HEK293 (cell line): Measurements from ENCODE around the gene PTPRK.

ENCODE experiments used
- CTCF ChIA-PET: fragments of 350-600 bp; formaldehyde crosslinking; extraction: SDS; loops from one replicate; lab custom pipeline; 2021; ENCODE audit warnings: antibody characterized with exemption; lab: Yijun Ruan, JAX
- POLR2A ChIA-PET: fragments of 300-600 bp; formaldehyde crosslinking; extraction: SDS; loops from one replicate; lab custom pipeline; 2020; ENCODE audit warnings: antibody characterized with exemption, inconsistent platforms; lab: Yijun Ruan, JAX
- H3K27ac ChIP-seq: fragments of 200-500 bp; sonication (Bioruptor generic); 2 replicates; pipeline ENCODE4 v1.5.1; 2014; ENCODE audit warnings: low read depth, low read length, control low read depth, inconsistent platforms; ENCODE audit errors: extremely low read depth
- H3K36me3 ChIP-seq, 2 experiments: fragments of 200-500 bp in 1 of 2; sonication (Bioruptor generic) in 1 of 2; 1 replicate in 1 of 2; 2 replicates in 1 of 2; pipeline ENCODE4 v1.5.1; 2014 to 2017; ENCODE audit warnings: inconsistent platforms in 2 of 2, low read length in 2 of 2; ENCODE audit not compliant: control insufficient read depth in 2 of 2, insufficient read depth in 1 of 2
- H3K4me1 ChIP-seq: fragments of 200-500 bp; sonication (Bioruptor generic); 2 replicates; pipeline ENCODE4 v1.5.1; 2014; ENCODE audit warnings: mild to moderate bottlenecking, low read length, inconsistent platforms; ENCODE audit not compliant: control insufficient read depth, insufficient read depth
- H3K4me3 ChIP-seq: 2 replicates; pipeline ENCODE4 v1.5.1; 2011; ENCODE audit warnings: low read depth, mild to moderate bottlenecking, control low read depth, low read length, moderate library complexity
- H3K9me3 ChIP-seq: fragments of 200-500 bp; sonication (Bioruptor generic); 2 replicates; pipeline ENCODE4 v1.5.1; 2014; ENCODE audit warnings: low read depth, low read length, inconsistent platforms; ENCODE audit not compliant: control insufficient read depth, insufficient read depth
- FEZF1 ChIP-seq: fragments of 450-650 bp; formaldehyde crosslinking; IDR thresholded peaks from 2 replicates; pipeline ENCODE4 v1.5.1; 2016; ENCODE audit warnings: missing biosample characterization, missing genetic modification characterization
- HOXA7 ChIP-seq: sonication (generic); formaldehyde crosslinking; IDR thresholded peaks from 2 replicates; pipeline ENCODE4 v1.8.1; 2022; ENCODE audit warnings: missing genetic modification reagents, borderline replicate concordance
- KLF10 ChIP-seq: fragments of 450-650 bp; IDR thresholded peaks from 2 replicates; pipeline ENCODE4 v1.5.1; 2018; ENCODE audit warnings: missing biosample characterization, mild to moderate bottlenecking, missing genetic modification characterization
- KLF9 ChIP-seq: fragments of 450-650 bp; formaldehyde crosslinking; IDR thresholded peaks from 2 replicates; pipeline ENCODE4 v1.5.1; 2016; ENCODE audit warnings: missing biosample characterization, missing genetic modification characterization, low read depth
- OVOL3 ChIP-seq: fragments of 450-650 bp; formaldehyde crosslinking; IDR thresholded peaks from 2 replicates; pipeline ENCODE4 v1.5.1; 2016; ENCODE audit warnings: missing biosample characterization, missing genetic modification characterization
- SP3 ChIP-seq: fragments of 450-650 bp; formaldehyde crosslinking; IDR thresholded peaks from 2 replicates; pipeline ENCODE4 v1.5.1; 2016; ENCODE audit warnings: missing biosample characterization, missing genetic modification characterization
- YY1 ChIP-seq: fragments of 450-650 bp; formaldehyde crosslinking; IDR thresholded peaks from 2 replicates; pipeline ENCODE4 v1.5.1; 2018; ENCODE audit warnings: missing biosample characterization, missing genetic modification characterization
- ZBTB17 ChIP-seq: fragments of 450-650 bp; formaldehyde crosslinking; IDR thresholded peaks from 2 replicates; pipeline ENCODE4 v1.5.1; 2016; ENCODE audit warnings: missing biosample characterization, missing genetic modification characterization
- ZBTB8A ChIP-seq: fragments of 450-650 bp; formaldehyde crosslinking; IDR thresholded peaks from 2 replicates; pipeline ENCODE4 v1.5.1; 2016; ENCODE audit warnings: missing biosample characterization, missing genetic modification characterization
- ZFP41 ChIP-seq: fragments of 450-650 bp; formaldehyde crosslinking; IDR thresholded peaks from 2 replicates; pipeline ENCODE4 v1.5.1; 2016; ENCODE audit warnings: missing biosample characterization, missing genetic modification characterization, borderline replicate concordance
- ZIC2 ChIP-seq: fragments of 450-650 bp; formaldehyde crosslinking; IDR thresholded peaks from 2 replicates; pipeline ENCODE4 v1.5.1; 2016; ENCODE audit warnings: missing biosample characterization, missing genetic modification characterization
- ZNF121 ChIP-seq: fragments of 450-650 bp; formaldehyde crosslinking; IDR thresholded peaks from 2 replicates; pipeline ENCODE4 v1.5.1; 2016; ENCODE audit warnings: missing biosample characterization, missing genetic modification characterization
- ZNF155 ChIP-seq: fragments of 450-650 bp; formaldehyde crosslinking; IDR thresholded peaks from 2 replicates; pipeline ENCODE4 v1.5.1; 2016; ENCODE audit warnings: missing biosample characterization, missing genetic modification characterization
- ZNF184 ChIP-seq: fragments of 450-650 bp; IDR thresholded peaks from 2 replicates; pipeline ENCODE4 v1.5.1; 2018; ENCODE audit warnings: missing biosample characterization, mild to moderate bottlenecking, missing genetic modification characterization
- ZNF211 ChIP-seq: fragments of 450-650 bp; formaldehyde crosslinking; IDR thresholded peaks from 2 replicates; pipeline ENCODE4 v1.5.1; 2016; ENCODE audit warnings: low read depth, missing biosample characterization, missing genetic modification characterization
- ZNF214 ChIP-seq: fragments of 450-650 bp; formaldehyde crosslinking; IDR thresholded peaks from 2 replicates; pipeline ENCODE4 v1.5.1; 2017; ENCODE audit warnings: missing biosample characterization, mild to moderate bottlenecking, missing genetic modification characterization, borderline replicate concordance
- ZNF366 ChIP-seq: fragments of 450-650 bp; formaldehyde crosslinking; conservative IDR thresholded peaks from 2 replicates; pipeline ENCODE4 v1.5.1; 2016; ENCODE audit warnings: missing biosample characterization, missing genetic modification characterization
- ZNF391 ChIP-seq: fragments of 450-650 bp; formaldehyde crosslinking; IDR thresholded peaks from 2 replicates; pipeline ENCODE4 v1.5.1; 2016; ENCODE audit warnings: low read depth, missing biosample characterization, missing genetic modification characterization, borderline replicate concordance
- ZNF529 ChIP-seq: fragments of 450-650 bp; formaldehyde crosslinking; IDR thresholded peaks from 2 replicates; pipeline ENCODE4 v1.5.1; 2017; ENCODE audit warnings: missing genetic modification characterization, missing biosample characterization; ENCODE audit not compliant: insufficient replicate concordance
- ZNF548 ChIP-seq: fragments of 450-650 bp; formaldehyde crosslinking; IDR thresholded peaks from 2 replicates; pipeline ENCODE4 v1.5.1; 2016; ENCODE audit warnings: missing biosample characterization, missing genetic modification characterization
- ZNF621 ChIP-seq: fragments of 450-650 bp; formaldehyde crosslinking; IDR thresholded peaks from 2 replicates; pipeline ENCODE4 v1.5.1; 2017; ENCODE audit warnings: missing biosample characterization, missing genetic modification characterization
- ZNF626 ChIP-seq: fragments of 450-650 bp; sonication (Bioruptor Pico); formaldehyde crosslinking; IDR thresholded peaks from 2 replicates; pipeline ENCODE4 v1.5.1; 2018; ENCODE audit warnings: missing biosample characterization, missing genetic modification characterization, inconsistent platforms
- ZNF629 ChIP-seq: fragments of 450-650 bp; formaldehyde crosslinking; IDR thresholded peaks from 2 replicates; pipeline ENCODE4 v1.5.1; 2017; ENCODE audit warnings: missing biosample characterization, missing genetic modification characterization
- ZNF701 ChIP-seq: fragments of 450-650 bp; formaldehyde crosslinking; IDR thresholded peaks from 2 replicates; pipeline ENCODE4 v1.5.1; 2016; ENCODE audit warnings: missing biosample characterization, missing genetic modification characterization
- TF ChIP-seq, protein P1 (sequence below): fragments of 450-650 bp; formaldehyde crosslinking; IDR thresholded peaks from 2 replicates; pipeline ENCODE4 v1.5.1; 2016; ENCODE audit warnings: missing biosample characterization, missing genetic modification characterization
- TF ChIP-seq, protein P2 (sequence below): IDR thresholded peaks from 2 replicates; pipeline ENCODE4 v1.6.1; 2011; ENCODE audit warnings: mild to moderate bottlenecking, low read depth, low read length, borderline replicate concordance

Gene PTPRK

DNA sequence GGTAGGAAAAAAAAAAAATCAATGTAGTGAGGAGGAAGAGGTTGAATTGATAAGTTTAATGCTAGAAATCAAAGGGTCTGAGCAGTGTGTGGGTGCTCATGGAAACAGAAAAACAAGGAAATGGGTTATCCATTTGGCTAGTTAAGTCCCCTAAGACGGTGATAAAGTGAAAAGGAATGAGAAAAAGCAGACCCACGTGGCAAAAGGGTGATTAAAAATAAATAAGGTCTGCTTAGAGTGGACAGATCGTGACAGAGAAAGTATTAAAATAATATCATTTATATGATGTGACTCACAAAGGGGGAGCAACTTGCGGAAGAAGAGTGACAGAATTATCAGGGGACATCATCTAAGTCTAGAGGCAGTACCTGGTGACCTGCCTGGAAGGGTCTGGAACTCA, 367.8 kb downstream of the PTPRK start:
- H3K9me3 ChIP-seq, result no peaks in the 10 kb centered on the region
- TF ChIP-seq ZNF529 (tag by site-specific recombination) (no peak), ZBTB8A (tag by site-specific recombination) (no peak), ZNF121 (no peak), ZNF184 (tag by site-specific recombination) (no peak), ZNF621 (tag by site-specific recombination) (no peak), ZIC2 (tag by site-specific recombination) (no peak), ZNF211 (no peak), YY1 (no peak), ZNF214 (tag by site-specific recombination) (no peak), ZNF626 (no peak), ZNF548 (no peak)
- TF ChIP-seq, all 188 proteins: peak for 0
- Histone ChIP-seq H3K4me3 (no peak overlapping the region), H3K36me3 (no peaks in the 10 kb centered on the region), H3K27ac (no peak overlapping the region), H3K4me1 (no peaks in the 10 kb centered on the region)
- ChIA-PET CTCF (no interaction called here), POLR2A (no interaction called here)

DNA sequence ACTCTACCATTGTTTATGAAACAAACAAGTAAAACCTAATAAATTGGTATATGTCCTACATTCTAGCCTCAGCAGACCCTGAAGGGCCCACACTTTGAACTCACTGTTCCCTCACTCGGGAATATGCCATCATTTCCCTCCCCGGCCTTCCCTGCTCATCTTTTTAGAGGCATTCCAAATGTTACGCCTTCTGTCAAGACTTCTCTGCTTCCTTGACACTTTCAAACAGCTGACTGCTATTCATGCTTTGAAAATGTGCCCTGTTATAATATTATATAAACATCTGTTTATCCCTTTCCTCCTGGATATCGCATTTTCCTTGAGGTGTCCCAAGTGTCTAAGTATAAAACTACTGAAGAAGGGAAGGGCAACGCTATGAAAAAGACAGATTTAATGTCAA, 370.0 kb downstream of the PTPRK start:
- ChIA-PET CTCF (interaction anchor here (0.6 to 0.9 kb wide), 2 partner anchors 366 to 1350 kb away, joined by 3 read pairs; no protein-coding TSS in a partner anchor), POLR2A (no interaction called here)
- Histone ChIP-seq H3K27ac (no peak overlapping the region), H3K4me1 (no peaks in the 10 kb centered on the region), H3K36me3 (no peaks in the 10 kb centered on the region), H3K4me3 (no peak overlapping the region), H3K9me3 (no peaks in the 10 kb centered on the region)
- no peak for TF ChIP-seq ZBTB17 (tag by site-specific recombination)
- TF ChIP-seq ZNF529 (tag by site-specific recombination), result no peak
- TF ChIP-seq OVOL3 (tag by site-specific recombination), result no peak
- TF ChIP-seq KLF9 (tag by site-specific recombination), result no peak
- TF ChIP-seq KLF10 (tag by site-specific recombination), result no peak
- no peak for TF ChIP-seq ZNF155
- no peak for TF ChIP-seq ZNF391 (tag by site-specific recombination)
- no peak for TF ChIP-seq ZFP41 (tag by site-specific recombination)
- TF ChIP-seq ZNF629 (tag by site-specific recombination), result no peak
- TF ChIP-seq ZNF626, result no peak

DNA sequence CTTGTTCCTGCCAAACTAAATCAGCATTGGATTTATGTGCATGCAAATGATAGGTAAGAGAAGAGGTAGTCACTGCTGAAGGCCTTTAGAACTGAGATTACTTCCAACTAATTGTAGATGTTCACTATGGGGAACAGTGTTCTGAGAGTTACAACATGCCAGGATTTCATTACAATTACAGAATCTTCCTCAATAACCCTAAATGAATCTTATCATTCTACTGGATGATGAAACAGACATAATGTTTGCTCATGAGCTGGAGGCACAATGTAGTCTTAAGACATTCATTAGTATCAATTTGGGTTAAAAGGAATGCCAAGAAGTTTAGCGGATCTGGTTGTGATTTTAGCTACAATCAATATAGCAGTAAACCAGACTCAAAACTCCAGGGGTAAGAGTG, 370.6 kb downstream of the PTPRK start:
- TF ChIP-seq SP3 (no peak), HOXA7 (no peak), FEZF1 (no peak), ZNF701 (tag by site-specific recombination) (no peak), ZNF366 (no peak)
- TF ChIP-seq, protein P1, sequence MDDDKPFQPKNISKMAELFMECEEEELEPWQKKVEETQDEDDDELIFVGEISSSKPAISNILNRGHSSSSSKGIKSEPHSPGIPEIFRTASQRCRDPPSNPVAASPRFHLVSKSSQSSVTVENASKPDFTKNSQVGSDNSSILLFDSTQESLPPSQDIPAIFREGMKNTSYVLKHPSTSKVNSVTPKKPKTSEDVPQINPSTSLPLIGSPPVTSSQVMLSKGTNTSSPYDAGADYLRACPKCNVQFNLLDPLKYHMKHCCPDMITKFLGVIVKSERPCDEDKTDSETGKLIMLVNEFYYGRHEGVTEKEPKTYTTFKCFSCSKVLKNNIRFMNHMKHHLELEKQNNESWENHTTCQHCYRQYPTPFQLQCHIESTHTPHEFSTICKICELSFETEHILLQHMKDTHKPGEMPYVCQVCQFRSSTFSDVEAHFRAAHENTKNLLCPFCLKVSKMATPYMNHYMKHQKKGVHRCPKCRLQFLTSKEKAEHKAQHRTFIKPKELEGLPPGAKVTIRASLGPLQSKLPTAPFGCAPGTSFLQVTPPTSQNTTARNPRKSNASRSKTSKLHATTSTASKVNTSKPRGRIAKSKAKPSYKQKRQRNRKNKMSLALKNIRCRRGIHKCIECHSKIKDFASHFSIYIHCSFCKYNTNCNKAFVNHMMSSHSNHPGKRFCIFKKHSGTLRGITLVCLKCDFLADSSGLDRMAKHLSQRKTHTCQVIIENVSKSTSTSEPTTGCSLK, result no peak
- TF ChIP-seq, protein P2, sequence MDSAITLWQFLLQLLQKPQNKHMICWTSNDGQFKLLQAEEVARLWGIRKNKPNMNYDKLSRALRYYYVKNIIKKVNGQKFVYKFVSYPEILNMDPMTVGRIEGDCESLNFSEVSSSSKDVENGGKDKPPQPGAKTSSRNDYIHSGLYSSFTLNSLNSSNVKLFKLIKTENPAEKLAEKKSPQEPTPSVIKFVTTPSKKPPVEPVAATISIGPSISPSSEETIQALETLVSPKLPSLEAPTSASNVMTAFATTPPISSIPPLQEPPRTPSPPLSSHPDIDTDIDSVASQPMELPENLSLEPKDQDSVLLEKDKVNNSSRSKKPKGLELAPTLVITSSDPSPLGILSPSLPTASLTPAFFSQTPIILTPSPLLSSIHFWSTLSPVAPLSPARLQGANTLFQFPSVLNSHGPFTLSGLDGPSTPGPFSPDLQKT, result no peak
- H3K36me3 ChIP-seq, result no peaks in the 10 kb centered on the region
- POLR2A ChIA-PET, result no interaction called here
- no peak overlapping the region for H3K4me3 ChIP-seq
- H3K9me3 ChIP-seq, result no peaks in the 10 kb centered on the region
- no peaks in the 10 kb centered on the region for H3K4me1 ChIP-seq
- H3K27ac ChIP-seq, result no peak overlapping the region
- CTCF ChIA-PET, result interaction anchor here (0.8 kb wide), 1 partner anchor 21 kb away, joined by 4 read pairs; no protein-coding TSS in a partner anchor
